Spleen (tissue), 11 donors: ENCODE results near the gene KIFC3. TPM values are rescaled to one million over a fixed set of nuclear protein-coding genes. Genes with fewer than 3 reads are reported as not detected.

Experiments
- DNase-seq: peaks from one replicate; pipeline ENCODE4 v3.0.0-alpha.2; 2020
- H3K27ac ChIP-seq, 8 donors: fragments of 200-600 bp; sonication (generic) in 7 of 8; 1 replicate in 4 of 8; 2 replicates in 4 of 8; pipeline versions ENCODE4 v1.5.0 to v1.8.0; 2016 to 2021; ENCODE audit warnings: inconsistent platforms in 4 of 8, mild to moderate bottlenecking in 4 of 8, moderate library complexity in 1 of 8
- H3K27me3 ChIP-seq, 7 donors: fragments of 200-600 bp; sonication (generic) in 6 of 7; replicated peaks in 1 of 7; 1 replicate in 4 of 7; 2 replicates in 3 of 7; pipeline versions ENCODE4 v1.5.0 to v1.8.0; 2016 to 2021; ENCODE audit warnings: inconsistent platforms in 3 of 7, mild to moderate bottlenecking in 1 of 7
- H3K36me3 ChIP-seq, 6 donors: fragments of 200-600 bp; sonication (generic) in 5 of 6; 1 replicate in 4 of 6; 2 replicates in 2 of 6; pipeline versions ENCODE4 v1.5.0 to v1.8.0; 2016 to 2021; ENCODE audit warnings: inconsistent platforms in 2 of 6
- H3K4me1 ChIP-seq, 6 donors: fragments of 200-600 bp; sonication (generic) in 5 of 6; 1 replicate in 3 of 6; 2 replicates in 3 of 6; pipeline versions ENCODE4 v1.5.0 to v1.8.0; 2016 to 2021; ENCODE audit warnings: inconsistent platforms in 3 of 6
- H3K4me3 ChIP-seq, 8 donors: fragments of 200-600 bp; sonication (generic) in 7 of 8; 1 replicate in 4 of 8; 2 replicates in 4 of 8; pipeline versions ENCODE4 v1.5.0 to v1.8.0; 2016 to 2021; ENCODE audit warnings: inconsistent platforms in 4 of 8, mild to moderate bottlenecking in 4 of 8, moderate library complexity in 2 of 8
- H3K9me3 ChIP-seq, 8 donors: fragments of 200-600 bp; sonication (generic) in 7 of 8; 1 replicate in 4 of 8; 2 replicates in 4 of 8; pipeline versions ENCODE4 v1.5.0 to v1.8.0; 2016 to 2021; ENCODE audit warnings: inconsistent platforms in 4 of 8
- CTCF ChIP-seq, 11 experiments: fragments of 200-600 bp in 7 of 11; fragments of 450-650 bp in 4 of 11; sonication (generic) in 4 of 11; IDR thresholded peaks in 8 of 11; conservative IDR thresholded peaks in 3 of 11; 1 replicate in 7 of 11; 2 replicates in 4 of 11; pipeline versions ENCODE4 v1.4.0 to v1.8.0; 2016 to 2021; ENCODE audit warnings: antibody characterized with exemption in 11 of 11, inconsistent platforms in 4 of 11, mild to moderate bottlenecking in 1 of 11
- POLR2A ChIP-seq, 3 donors: fragments of 450-650 bp; IDR thresholded peaks; one replicate each; pipeline ENCODE4 v1.5.1; 2017; ENCODE audit warnings: antibody characterized with exemption in 3 of 3, mild to moderate bottlenecking in 1 of 3
- POLR2AphosphoS5 ChIP-seq, 3 donors: sonication (generic); formaldehyde crosslinking; IDR thresholded peaks; one replicate each; pipeline ENCODE4 v1.5.1; 2017; ENCODE audit warnings: antibody characterized with exemption in 3 of 3
- WGBS, 5 donors: extraction: QIAGEN DNeasy Blood & Tissue Kit in 3 of 5; methylation state at CpG; one replicate each; pipeline versions ENCODE4 v1.1.5 to v1.1.7; 2013 to 2018; 5-methylcytosine and 5-hydroxymethylcytosine counted together
- intact Hi-C: fragments of 100-400 bp; cut with DNase I; formaldehyde crosslinking; loops from one replicate; pipeline ENCODE4 v1.15.0; 2023; ENCODE audit warnings: low total_unique reads
- polyA plus RNA-seq, 3 donors: library from polyadenylated mRNA; stranded (reverse); fragments of 200-250 nt; gene quantifications; one replicate each; pipeline ENCODE4 v1.2.1, GENCODE V29; 2013
- total RNA-seq, 7 donors: library from RNA; depleted of rRNA in 3 of 7; stranded (reverse); fragments of >200 nt in 3 of 7; fragmentation: NEBNext Ultra II Directional in 4 of 7; extraction: Animal tissue kit (Norgen Biotek cat#: 25700) in 4 of 7; gene quantifications; one replicate each; pipeline versions ENCODE4 v1.1.0 to v1.2.1, GENCODE V29; 2016 to 2021
- donor health status: healthy with polysubstance abuse.
- donor health status: DM: no; HTN: no; CAD: no; lungs with moderate emphysema.
- donor health status: DM: no; HTN: no; CAD: no.
- donor health status: Bipolar disorder and iron deficiency.
- donor health status: healthy.
- donor health status: DM: no; HTN: no; CAD: no.
- donor health status: DM: yes; HTN: yes; CAD: no.

The KIFC3 gene
- total and polyA plus RNA-seq, 10 donors, result 4.6 to 61.5 (median 42.6) TPM

GRCh38 chr16:57736419-57737351, 65.6 kb downstream of the KIFC3 start:
- Histone ChIP-seq H3K4me1 (peaks cover 11 to 38% (median 26%) of the 10 kb centered on the region in 6 donors), H3K4me3 (peak overlapping the region; percentile 82 to 99 (median 97)), H3K27me3 (no peaks in the 10 kb centered on the region), H3K27ac (peak overlapping the region; percentile 35 to 90 (median 82)), H3K9me3 (peaks cover 0 to 9% (median 4%) of the 10 kb centered on the region in 8 donors), H3K36me3 (peaks cover 0 to 39% (median 2%) of the 10 kb centered on the region in 6 donors)
- intact Hi-C loops, result no loop called here
- DNase-seq, result peak; percentile 84
- 13 to 19% (median 16%) methylated on average over 20 to 23 of the region's 23 CpGs for WGBS, 5 donors
- no peak for TF ChIP-seq POLR2A (IDR thresholded peaks at IDR 0.05)
- TF ChIP-seq POLR2AphosphoS5 (IDR thresholded peaks at IDR 0.05), result peak in 1 of 3 donors; percentile 34
- TF ChIP-seq CTCF (IDR thresholded peaks at IDR 0.05 in 8 of 11, conservative IDR thresholded peaks at IDR 0.05 in 3 of 11), result peak in 4 of 11 experiments; percentile 7 to 40 (median 17)

- WGBS, 5 donors, result 0 to 1% (median 1%) methylated on average over 29 to 35 of the region's 35 CpGs
- H3K4me3 ChIP-seq, result peak within 1 kb of the TSS; percentile 82 to 99 (median 97)
- intact Hi-C loops, result no loop called here
- peaks cover 0 to 9% (median 4%) of the 10 kb centered on the region in 8 donors for H3K9me3 ChIP-seq
- TF ChIP-seq POLR2AphosphoS5 (IDR thresholded peaks at IDR 0.05) (peak in 2 of 3 donors; percentile 70 to 78), POLR2A (IDR thresholded peaks at IDR 0.05) (no peak), CTCF (IDR thresholded peaks at IDR 0.05 in 8 of 11, conservative IDR thresholded peaks at IDR 0.05 in 3 of 11) (no peak)
- no peak for DNase-seq
- H3K4me1 ChIP-seq, result peaks cover 11 to 38% (median 26%) of the 10 kb centered on the region in 6 donors
- peaks cover 0 to 31% (median 0%) of the 10 kb centered on the region in 6 donors for H3K36me3 ChIP-seq
- H3K27ac ChIP-seq, result peak within 1 kb of the TSS; percentile 81 to 93 (median 88)
- H3K27me3 ChIP-seq, result no peaks in the 10 kb centered on the region
These were observed 66.4 kb downstream of the KIFC3 start, which contains the start of gene KATNB1 for GRCh38 chr16:57735755-57736418. Gene KATNB1 (plus strand): TSS chr16:57735770. CDS start chr16:57737244, 1,474 bp downstream.

GRCh38 chr16:57734925-57735754, 67.2 kb downstream of the KIFC3 start:
- intact Hi-C loops, result no loop called here
- peak; percentile 69 to 92 (median 71) for TF ChIP-seq POLR2AphosphoS5 (IDR thresholded peaks at IDR 0.05)
- TF ChIP-seq CTCF (IDR thresholded peaks at IDR 0.05 in 8 of 11, conservative IDR thresholded peaks at IDR 0.05 in 3 of 11), result peak in 2 of 11 experiments; percentile 25 to 44
- TF ChIP-seq POLR2A (IDR thresholded peaks at IDR 0.05), result no peak
- DNase-seq, result peak; percentile 97
- Histone ChIP-seq H3K27me3 (no peaks in the 10 kb centered on the region), H3K9me3 (peaks cover 0 to 9% (median 4%) of the 10 kb centered on the region in 8 donors), H3K27ac (peak overlapping the region; percentile 81 to 93 (median 88)), H3K4me1 (peaks cover 11 to 38% (median 26%) of the 10 kb centered on the region in 6 donors), H3K36me3 (peaks cover 0 to 26% (median 0%) of the 10 kb centered on the region in 6 donors), H3K4me3 (peak overlapping the region; percentile 82 to 99 (median 97))
- WGBS, 5 donors, result 0 to 1% (median 0%) methylated on average over 31 to 45 of the region's 45 CpGs
